ENCODE measurements around the gene EVPL.
"Not testable (repeated sequence)": the region's sequence is repeated elsewhere in the genome, so short reads cannot be mapped to it uniquely, and the experiment has no call there.

Gene EVPL

DNA sequence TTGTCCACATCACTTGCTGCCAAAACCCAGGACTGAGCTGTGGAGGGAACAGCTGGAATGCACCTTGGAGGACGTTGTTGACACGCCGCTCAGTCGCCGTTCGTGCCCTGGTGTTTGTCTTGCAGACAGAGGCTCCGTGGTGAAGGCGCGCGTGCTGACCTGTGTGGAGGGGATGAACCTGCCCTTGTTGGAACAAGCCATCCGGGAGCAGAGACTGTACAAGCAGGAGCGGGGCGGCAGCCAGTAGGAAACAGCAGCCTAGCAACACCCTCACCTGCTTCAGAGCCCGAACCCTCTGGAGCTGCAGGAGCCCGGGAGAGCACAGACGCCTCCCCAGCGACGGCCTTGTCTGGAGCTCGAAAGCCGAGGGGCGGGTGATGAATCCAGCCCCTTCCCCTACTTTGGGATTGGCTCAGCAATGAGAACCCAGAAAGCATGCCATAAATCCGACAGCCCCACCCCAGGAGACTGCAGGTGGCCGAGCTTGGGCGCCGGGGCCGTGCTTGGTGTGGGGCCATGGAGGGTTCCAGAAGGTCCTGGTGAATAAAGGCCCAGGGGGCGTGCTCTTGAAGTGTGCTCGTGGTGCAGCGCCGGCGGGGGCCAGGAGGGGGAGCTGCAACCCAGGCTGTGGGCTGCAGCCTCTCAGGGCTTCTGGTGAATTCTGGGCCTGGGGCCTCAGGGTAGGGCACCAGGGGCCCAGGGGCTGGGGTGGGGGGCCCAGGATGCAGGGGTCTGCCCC, 26.9 kb downstream of the EVPL start:
- peak in 3 of 4 experiments; percentile 51 to 60 (median 58) for DNase-seq (ENCODE audit: low read depth in 4 of 4, low spot score in 1 of 4)

DNA sequence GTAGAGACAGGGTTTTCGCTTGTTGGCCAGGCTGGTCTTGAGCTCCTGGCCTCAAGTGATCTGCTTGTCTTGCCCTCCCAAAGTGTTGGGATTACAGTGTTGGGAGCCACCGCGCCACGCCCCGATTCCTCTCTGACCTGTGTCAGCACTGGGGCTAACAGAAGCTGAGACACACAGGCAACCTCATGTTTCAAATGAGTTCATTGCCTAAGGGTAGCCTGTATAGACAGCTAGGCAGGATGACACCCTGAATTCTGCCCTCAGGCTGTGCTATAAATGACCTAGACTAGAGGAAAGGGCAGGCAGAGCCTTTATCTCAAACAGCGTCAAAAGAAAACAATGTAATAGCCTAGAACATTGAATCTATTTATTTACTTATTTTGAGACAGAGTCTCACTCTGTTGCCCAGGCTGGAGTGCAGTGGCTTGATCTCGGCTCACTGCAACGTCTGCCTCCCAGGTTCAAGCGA, 28.7 kb downstream of the EVPL start:
- no peak for DNase-seq (ENCODE audit: low read depth in 4 of 4, low spot score in 1 of 4)

DNA sequence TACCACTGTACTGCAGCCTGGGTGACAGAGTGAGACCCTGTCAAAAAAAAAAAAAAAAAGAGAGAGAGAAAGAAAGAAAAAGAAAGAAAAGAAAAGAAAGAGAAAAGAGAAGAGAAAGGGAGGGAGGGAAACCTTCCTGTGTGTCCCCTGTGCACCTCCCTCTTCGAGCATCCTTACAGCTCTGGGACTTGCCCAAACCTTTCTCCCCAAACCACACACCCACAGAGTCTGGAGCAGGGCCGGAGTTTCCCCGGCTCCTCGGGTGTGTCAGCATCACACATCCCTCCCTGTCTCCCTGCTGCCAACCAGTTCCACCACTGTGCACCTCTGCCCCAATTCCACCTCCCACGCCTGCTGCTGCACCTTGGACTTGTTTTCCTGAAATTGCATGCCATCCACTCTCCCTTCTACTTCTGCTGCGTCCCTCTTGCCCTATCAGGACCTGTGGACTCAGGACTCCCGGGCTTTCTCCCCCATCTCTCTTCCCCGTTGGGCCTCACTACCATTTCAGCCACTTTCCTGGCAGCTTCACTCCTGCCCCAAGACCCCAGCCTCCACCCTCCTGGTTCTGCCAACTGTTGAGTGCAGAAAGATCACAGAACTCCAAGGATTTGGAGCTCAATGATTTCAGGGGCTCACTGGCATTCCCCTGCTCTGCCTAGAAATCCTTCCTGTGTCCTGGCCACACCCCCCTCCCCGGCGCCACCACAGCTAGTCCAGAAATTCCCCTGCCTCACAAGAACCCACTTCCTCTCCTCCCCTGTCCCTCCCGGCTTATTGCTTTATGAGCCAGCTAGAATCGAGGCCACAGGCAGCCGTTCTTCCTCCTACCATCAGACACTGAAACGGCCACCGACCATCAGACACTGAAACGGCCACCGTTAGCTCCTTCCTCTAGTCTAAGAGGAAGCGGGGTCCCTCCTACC, 30.2 kb downstream of the EVPL start:
- DNase-seq (ENCODE audit: low read depth in 4 of 4, low spot score in 1 of 4) = peak in 1 of 4 experiments; percentile 39

DNA sequence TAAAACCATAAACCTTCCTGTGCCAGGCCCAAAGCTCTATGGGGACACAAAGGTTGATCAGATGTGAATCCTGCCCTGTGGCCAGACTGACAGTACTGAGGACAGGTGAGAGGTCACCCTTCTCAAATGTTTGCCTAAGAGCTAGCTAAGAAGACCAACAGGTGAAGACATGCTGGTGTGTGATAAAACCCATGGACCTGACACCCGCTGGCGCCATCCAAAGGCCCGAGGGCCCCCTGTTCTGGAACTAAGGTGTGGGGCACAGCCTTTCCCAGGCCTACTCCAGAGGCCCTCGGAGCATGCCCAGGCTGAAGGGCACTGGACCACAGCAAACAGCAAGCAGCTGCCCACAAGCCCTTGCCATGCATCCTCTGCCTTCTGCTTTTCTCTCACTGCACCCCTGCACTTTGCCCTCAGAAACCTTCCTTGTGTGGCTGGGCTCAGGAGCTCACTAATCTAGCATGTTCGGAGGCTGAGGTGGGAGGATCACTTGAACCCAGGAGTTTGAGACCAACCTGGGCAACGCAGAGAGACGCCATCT, 31.7 kb downstream of the EVPL start:
- DNase-seq (ENCODE audit: low read depth in 4 of 4, low spot score in 1 of 4) = no peak

DNA sequence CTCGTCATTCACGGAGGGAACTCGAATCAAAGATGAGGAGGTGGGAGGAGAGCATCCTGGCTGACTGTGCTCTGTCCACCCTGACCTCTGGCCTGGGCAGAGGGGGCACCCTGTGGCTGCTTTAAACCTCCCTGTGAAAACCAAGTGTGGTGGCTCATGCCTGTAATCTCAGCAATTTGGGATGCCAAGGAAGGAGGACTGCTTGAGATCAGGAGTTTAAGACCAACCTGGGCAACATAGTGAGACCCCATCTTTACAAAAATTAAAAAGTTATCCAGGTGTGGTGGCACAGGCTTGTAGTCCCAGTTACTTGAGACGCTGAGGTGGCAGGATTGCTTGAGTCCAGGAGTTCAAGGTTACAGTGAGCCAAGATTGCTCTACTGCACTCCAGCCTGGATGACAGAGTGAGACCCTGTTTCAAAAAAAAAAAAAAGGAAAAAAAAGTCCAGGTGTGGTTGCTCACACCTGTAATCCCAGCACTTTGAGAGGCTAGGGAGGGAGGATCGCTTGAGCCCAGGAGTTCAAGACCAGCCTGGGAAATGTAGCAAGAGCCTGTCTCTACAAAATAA, 32.2 kb downstream of the EVPL start:
- no peak for DNase-seq (ENCODE audit: low read depth in 4 of 4, low spot score in 1 of 4)

DNA sequence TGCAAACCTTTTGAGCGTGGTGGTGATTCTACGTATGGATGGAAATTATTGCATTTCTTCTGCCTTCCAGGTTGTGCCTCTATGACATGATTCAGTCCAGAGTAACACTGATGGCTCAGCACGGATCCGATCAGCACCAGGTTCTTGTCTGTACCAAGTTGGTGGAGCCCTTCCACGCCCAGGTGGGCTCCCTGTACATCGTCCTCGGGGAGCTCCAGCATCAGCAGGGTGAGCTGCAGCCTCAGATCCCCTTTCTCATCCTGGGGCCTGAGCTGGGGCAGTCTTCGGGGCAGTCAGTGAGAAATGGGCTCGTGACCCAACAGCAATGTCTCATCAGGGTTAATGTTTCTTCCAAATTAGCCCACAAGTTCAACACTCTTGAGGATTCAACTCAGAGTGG, 35.7 kb downstream of the EVPL start:
- no peak for DNase-seq (ENCODE audit: low read depth in 4 of 4, low spot score in 1 of 4)

DNA sequence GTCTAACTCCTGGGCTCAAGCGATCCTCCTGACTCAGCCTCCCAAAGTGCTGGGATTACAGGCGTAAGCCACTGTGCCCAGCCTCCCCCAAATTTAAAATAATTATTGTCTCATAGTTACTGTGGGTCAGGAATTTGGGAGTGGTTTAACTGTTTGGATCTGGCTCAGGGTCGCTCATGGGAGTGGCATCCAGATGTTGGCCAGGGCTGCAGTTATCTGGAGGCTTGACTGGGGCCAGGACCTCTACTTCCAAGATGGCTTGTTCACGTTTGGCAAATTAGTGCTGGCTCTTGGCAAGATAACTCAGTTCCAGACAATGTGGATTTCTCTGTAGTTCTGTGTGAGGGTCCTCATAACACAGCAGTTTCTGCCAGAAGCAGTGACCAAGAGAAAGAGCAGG, 40.1 kb downstream of the EVPL start:
- DNase-seq (ENCODE audit: low read depth in 4 of 4, low spot score in 1 of 4) = no peak

DNA sequence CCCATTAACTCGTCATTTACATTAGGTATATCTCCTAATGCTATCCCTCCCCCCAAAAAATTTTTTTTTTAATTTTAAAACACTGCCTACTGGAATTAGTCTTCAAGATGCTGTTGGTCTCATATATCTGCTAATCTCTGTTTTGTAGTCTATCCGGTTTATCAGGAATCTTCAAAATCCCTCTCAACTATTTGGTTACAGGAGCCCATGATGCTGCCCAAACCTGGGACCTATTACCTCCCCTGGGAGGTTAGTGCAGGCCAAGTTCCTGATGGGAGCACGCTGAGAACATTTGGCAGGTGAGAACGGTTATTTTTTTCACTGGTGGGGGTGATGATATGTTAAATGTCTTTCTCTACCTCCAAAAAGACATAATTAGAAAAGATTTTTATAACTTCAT, 41.1 kb downstream of the EVPL start:
- DNase-seq (ENCODE audit: low read depth in 4 of 4, low spot score in 1 of 4) = no peak

DNA sequence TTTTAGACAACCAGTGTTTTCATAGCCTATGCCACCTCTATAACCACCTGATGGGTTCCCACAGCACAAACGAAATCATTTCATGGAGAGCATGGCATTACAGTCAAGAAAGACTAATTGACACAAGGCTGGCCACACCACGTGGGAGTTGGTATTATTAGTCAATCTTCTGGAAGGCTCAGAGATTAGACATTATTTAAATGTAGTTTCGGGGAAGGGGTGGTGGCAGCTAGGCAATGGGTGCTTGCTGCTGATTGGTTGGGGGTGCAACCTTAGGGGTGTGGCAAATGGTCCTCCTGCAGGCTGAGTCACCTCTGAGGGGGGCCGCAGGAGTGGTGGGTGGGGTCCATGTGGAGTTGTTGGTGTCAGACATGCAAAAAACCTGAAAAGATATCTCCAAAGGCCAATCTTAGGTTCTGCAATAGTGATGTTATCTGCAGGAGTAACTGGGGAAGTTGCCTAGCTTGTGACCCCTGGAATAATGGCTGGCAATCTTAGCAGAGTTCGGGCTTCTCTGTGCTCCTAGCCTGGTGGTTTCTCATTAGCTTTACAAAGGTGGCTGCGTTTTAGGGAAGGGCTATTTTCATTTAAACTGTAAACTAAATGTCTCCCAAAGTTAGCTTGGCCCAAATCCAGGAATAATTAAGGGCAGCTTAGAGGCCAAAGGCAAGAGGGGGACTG, 43.5 kb downstream of the EVPL start:
- no peak for DNase-seq (ENCODE audit: low read depth in 4 of 4, low spot score in 1 of 4)

DNA sequence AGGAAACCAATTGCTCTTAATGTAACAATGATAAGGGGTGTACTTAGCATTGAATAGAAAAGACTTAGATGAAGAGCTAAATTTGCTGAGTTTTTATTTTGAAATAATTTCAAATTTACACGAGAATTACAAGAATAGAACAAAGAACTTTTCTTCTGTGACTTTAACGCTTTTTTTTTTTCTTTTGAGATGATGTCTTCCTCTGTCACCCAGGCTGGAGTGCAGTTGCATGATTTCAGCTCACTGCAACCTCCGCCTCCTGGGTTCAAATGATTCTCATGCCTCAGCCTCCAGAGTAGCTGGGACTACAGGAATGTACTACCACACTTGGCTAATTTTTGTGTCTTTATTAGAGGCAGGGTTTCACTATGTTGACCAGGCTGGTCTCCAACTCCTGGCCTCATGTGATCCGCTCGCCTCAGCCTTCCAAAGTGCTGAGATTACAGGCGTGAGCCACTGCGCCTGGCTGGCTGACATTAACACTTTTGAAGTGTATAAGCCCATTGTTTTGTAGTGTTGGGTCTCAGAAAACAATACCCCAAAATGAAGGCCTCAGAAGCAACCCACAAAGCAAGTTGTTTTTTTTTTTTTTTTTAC, 46.0 kb downstream of the EVPL start:
- no peak for DNase-seq (ENCODE audit: low read depth in 4 of 4, low spot score in 1 of 4)

DNA sequence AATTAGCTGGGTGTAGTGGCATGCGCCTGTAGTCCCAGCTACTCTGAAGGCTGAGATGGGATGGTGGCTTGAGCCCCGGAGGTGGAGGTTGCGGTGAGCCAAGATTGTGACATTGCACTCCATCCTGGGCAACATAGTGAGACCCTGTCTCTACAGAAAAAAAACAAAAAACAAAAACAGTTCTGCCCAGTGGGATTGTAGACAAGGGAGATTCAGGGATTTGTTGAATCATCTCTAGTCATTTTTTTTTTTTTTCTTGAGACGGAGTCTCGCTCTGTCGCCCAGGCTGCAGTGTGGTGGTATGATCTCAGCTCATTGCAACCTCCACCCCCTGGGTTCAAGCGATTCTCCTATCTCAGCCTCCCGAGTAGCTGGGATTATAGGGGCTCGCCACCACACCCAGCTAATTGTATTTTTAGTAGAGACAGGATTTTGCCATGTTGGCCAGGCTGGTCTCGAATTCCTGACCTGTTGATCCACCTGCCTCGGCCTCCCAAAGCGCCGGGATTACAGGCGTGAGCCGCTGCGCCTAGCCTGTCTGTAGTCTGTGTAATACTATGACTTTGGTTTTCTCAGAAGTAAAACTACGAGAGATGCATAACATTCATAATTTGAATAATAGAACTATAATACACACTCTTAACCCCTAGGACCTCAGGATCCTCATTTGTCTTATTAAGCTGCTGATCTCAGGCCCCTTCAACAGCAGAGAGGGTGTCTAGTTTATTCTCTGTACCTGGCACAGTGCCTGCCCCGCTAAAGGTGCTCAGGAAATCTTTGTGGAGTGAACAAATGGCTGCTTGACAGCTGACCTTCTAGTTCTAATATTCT, 46.7 kb downstream of the EVPL start:
- no peak for DNase-seq (ENCODE audit: low read depth in 4 of 4, low spot score in 1 of 4)

DNA sequence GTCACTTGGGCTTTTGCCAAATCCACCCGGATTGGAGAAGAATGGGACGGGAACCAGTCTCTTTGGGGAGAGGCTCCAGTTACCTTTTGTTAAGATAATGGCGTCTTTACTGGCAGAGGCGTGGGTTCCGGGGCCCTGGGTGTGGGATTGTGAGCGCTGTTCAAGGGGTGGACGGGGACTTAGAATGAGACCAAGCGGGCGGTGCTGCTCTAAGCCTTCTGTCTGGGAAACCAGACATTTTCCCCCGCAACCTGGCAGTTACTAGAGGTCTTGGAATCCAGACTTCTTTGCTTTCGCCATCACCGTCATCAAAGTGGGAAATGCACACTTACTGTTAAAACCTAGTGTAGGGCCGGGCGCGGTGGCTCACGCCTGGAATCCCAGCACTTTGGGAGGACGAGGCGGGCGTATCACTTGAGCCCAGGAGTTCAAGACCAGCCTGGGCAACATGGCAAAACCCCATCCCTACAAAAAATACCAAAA, 47.4 kb downstream of the EVPL start:
- DNase-seq (ENCODE audit: low read depth in 4 of 4, low spot score in 1 of 4) = no peak

DNA sequence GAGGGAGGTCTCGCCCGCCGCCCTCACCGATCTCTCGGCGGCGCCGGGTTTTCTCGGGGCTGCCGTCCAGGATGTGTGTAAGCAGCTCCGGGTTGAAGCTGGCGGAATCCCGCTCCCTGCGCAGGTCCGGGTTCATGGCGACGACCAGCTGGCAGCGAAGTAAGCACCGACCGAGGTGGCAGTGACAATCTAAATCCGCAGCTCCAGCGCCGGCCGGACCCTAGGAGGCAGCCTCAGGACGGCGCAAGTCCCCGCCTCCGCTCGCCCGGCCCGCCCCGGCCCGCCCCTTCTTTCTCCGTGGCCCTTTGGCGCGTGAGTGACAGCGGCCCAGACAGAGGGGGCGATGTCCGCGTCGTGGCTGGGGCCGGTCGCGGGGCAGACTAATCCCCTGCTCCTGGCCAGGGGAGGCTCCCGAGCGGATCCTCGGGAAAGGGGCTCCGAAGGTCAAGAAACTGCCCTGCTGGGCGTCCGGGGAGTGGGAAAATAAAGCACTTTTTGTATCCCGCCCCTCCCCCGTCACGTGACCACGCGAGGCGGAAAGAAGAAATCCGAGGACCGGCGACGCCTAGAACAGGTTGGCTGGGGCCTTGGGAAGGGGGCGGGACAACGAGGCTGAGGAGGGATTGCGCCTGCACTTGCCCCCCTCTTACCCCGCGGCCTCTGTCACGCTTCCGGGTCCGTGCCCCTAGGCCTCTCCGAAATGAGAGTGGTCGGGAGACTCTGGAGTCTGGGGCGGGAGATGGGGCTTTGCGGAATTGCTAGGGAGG, 48.0 kb downstream of the EVPL start, which contains the start of the genes ACOX1 and TEN1:
ACOX1 (minus strand) TSS at position 229 of the 767 bp plus-strand sequence; CDS start at position 136, 93 bp downstream.
TEN1 (plus strand) TSS at position 303 of the 767 bp plus-strand sequence. CDS start 6,953 bp downstream, outside the sequence.
- DNase-seq (ENCODE audit: low read depth in 4 of 4, low spot score in 1 of 4) = peak; percentile 88 to 98 (median 94)

DNA sequence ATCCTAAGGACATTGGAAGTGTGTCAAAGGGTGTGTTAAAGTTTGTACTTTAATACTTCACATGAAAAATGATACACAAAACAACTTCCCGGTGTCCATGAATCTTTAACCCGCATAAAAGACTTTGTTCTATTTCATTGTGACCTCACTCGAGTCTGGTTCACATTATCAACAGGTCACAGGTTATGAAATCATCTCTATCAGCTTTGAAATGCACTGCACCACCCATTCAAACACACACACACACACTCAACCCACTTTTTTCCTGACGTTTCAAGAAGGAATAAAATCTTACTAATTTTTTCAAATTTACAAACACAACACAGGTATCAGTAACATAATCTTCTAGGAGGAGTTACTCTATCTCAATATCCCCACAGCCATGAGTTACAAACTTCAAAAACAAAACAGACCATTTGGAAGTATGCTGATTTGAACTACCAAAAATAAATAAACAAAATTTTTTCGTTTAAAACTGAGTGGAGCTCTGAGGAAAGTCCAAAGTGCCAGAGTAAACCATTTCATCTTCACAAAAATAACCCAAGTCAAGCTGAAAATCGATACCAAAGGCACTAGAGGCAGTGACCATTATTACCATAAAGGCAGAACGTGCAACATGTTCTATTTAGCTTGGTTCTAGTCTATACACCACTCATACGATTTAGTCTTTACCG, 50.8 kb downstream of the EVPL start:
- DNase-seq (ENCODE audit: low read depth in 4 of 4, low spot score in 1 of 4) = no peak

DNA sequence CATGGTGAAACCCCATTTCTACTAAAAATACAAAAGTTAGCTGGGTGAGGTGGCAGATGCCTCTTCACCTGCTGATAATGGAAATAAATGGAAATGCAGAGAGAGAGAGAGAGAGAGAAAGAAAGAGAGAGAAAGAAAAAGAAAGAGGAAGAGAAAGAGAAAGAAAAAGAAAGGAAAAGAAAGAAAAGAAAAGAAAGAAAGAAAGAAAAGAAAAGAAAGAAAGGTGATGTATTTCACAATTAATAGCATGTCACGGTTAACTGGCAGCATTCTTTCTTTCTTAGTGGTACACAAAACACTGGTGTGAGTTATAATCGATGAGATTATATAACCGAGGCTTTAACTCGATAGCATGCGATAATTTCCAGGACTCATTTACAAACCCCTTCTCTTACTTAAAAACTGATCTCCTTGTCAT, 51.3 kb downstream of the EVPL start:
- DNase-seq (ENCODE audit: low read depth in 4 of 4, low spot score in 1 of 4) = no peak

DNA sequence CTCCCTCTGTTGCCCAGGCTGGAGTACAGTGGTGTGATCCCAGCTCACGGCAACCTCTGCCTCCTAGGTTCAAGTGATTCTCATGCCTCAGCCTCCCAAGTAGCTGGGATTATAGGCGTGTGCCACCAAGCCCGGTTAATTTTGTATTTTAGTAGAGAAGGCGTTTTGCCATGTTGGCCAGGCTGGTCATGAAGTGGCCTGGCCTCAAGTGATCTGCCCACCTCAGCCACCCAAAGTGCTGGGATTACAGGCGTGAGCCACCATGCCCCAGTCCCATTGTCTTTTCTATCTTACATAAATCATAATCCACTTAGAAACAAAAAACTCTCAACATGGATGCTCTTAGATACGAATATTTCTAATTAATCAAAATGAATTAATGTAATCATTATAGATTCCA, 51.9 kb downstream of the EVPL start:
- not testable (repeated sequence) for DNase-seq (ENCODE audit: low read depth in 4 of 4, low spot score in 1 of 4)

DNA sequence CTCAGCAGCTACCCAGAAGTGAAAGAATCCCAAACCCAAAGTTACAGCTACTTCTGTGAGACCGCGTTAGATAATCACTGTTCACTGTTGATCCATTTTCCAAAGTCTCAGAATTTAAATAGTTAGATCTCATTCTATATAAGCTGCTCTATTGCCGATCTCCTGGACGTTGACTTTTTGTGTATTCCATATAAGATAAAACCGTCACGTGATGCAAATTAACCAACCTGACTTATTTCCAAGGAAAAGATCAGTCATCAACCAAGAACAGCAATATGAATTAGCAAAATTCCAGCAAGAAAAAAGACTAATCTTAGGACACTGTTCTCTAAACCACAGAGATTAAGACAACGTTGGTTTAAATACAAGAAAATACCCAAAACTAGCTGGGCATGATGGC, 56.5 kb downstream of the EVPL start:
- DNase-seq (ENCODE audit: low read depth in 4 of 4, low spot score in 1 of 4) = no peak

DNA sequence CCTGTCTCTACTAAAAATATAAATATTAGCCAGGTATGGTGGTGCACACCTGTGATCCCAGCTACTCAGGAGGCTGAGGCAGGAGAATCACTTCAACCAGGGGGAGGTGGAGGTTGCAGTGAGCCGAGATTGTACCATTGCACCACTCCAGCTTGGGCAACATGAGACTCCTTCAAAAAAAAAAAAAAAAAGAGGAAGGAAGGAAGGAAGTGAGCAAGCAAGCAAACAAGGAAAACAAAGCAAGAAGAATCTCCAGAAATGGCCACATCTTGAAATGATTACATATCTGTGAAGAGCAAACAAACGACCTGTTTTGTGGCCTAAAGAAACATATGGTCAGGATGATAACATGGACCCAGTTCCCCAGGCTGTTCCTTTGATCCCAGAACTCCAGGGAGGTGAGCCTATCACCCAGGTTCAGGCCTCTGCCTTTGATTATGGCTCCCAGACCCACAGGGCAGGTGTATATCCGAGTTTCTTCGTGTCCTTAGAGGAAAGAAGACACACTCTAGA, 57.0 kb downstream of the EVPL start:
- DNase-seq (ENCODE audit: low read depth in 4 of 4, low spot score in 1 of 4) = no peak
